ENCODE data around the gene ZFYVE19. TPM values are rescaled to one million over a fixed set of nuclear protein-coding genes. Genes with fewer than 3 reads are reported as not detected.

Gene ZFYVE19
- total and polyA plus RNA-seq, 2 experiments from 2014 or later = 8.5 to 22.7 TPM

GRCh38 chr15:40768521-40769273 lies 38.2 kb upstream of the ZFYVE19 start:
- DNase-seq (ENCODE audit: low spot score) = no peak
- peaks cover 15% of the 10 kb centered on the region for H3K4me1 ChIP-seq (ENCODE audit: insufficient read depth)
- no peak overlapping the region for H3K27ac ChIP-seq (ENCODE audit: low read depth)
- Mint-ChIP-seq H3K4me3 (no peak overlapping the region; the same call in 2 of the 3 replicates), H3K36me3 (ENCODE audit: low read depth) (no peaks in the 10 kb centered on the region), H3K9me3 (no peaks in the 10 kb centered on the region), H3K27ac (no peak overlapping the region), H3K4me1 (peaks cover 39% of the 10 kb centered on the region), H3K27me3 (ENCODE audit: insufficient read depth, low read depth, poor library complexity) (peaks cover 18% of the 10 kb centered on the region)
- no peaks in the 10 kb centered on the region for H3K9me2 ChIP-seq (ENCODE audit: insufficient read depth)
- ATAC-seq = no peak
- H2AFZ ChIP-seq = no peak overlapping the region
- H3K4me3 ChIP-seq = no peak overlapping the region
- no peaks in the 10 kb centered on the region for H3K36me3 ChIP-seq (ENCODE audit: insufficient read depth)
- peaks cover 11% of the 10 kb centered on the region for H3F3A ChIP-seq (replicated peaks; ENCODE audit: low read depth)
- no peaks in the 10 kb centered on the region for H3K79me2 ChIP-seq (replicated peaks; ENCODE audit: insufficient read depth)
- no peak for TF ChIP-seq STAT1 (IDR thresholded peaks at IDR 0.05; ENCODE audit: unreplicated experiment)
- TF ChIP-seq CREB1 (CRISPR knock-in tag; IDR thresholded peaks at IDR 0.05; ENCODE audit: low read depth) = no peak
- TF ChIP-seq NANOG (IDR thresholded peaks at IDR 0.05; ENCODE audit: borderline replicate concordance) = no peak
- no peak for TF ChIP-seq EZH2 (IDR thresholded peaks at IDR 0.05; ENCODE audit: low read depth, unreplicated experiment)
- no peak for TF ChIP-seq POLR2AphosphoS5 (IDR thresholded peaks at IDR 0.05; ENCODE audit: low read depth)
- TF ChIP-seq CTCF (conservative IDR thresholded peaks at IDR 0.05; ENCODE audit: low read depth in 2 of 2) = no peak
- TF ChIP-seq ZNF462 (CRISPR knock-in tag; IDR thresholded peaks at IDR 0.05) = no peak
- no peak for TF ChIP-seq REST (IDR thresholded peaks at IDR 0.05; ENCODE audit: unreplicated experiment)
- TF ChIP-seq ZNF114 (CRISPR knock-in tag; IDR thresholded peaks at IDR 0.05) = no peak
- no peak for TF ChIP-seq ETS1 (IDR thresholded peaks at IDR 0.05)
- no peaks in the 10 kb centered on the region for H3K27me3 ChIP-seq (ENCODE audit: insufficient read depth)
- H4K20me1 ChIP-seq (replicated peaks; ENCODE audit: insufficient read depth) = no peaks in the 10 kb centered on the region
- H3K4me2 ChIP-seq = no peak overlapping the region
